GM19397 (cell line): ENCODE results near the gene CNMD.

Experiments
- ATAC-seq: cut with Tn5 transposase; IDR thresholded peaks from one replicate; pipeline ENCODE4 v1.9.1; 2021; ENCODE audit warnings: mild to moderate bottlenecking, moderate library complexity; ENCODE audit not compliant: unreplicated experiment

Gene CNMD

GRCh38 chr13:52739468-52740071, at the start of gene CNMD:
Gene CNMD, minus strand, starts transcription at chr13:52739820. Its CDS starts 119 bp downstream, at chr13:52739701.
- no peak for ATAC-seq

GRCh38 chr13:52788011-52788410, 48.4 kb upstream of the CNMD start:
- ATAC-seq: no peak

- ATAC-seq: no peak
These were observed 47.6 kb upstream of the CNMD start for GRCh38 chr13:52787235-52787634.

- no peak for ATAC-seq
These were observed 47.1 kb upstream of the CNMD start for GRCh38 chr13:52786766-52787165.

- ATAC-seq: no peak
These were observed 46.1 kb upstream of the CNMD start for GRCh38 chr13:52785739-52786138.

GRCh38 chr13:52784591-52785340, 45.1 kb upstream of the CNMD start:
- no peak for ATAC-seq

- no peak for ATAC-seq
These were observed 44.3 kb upstream of the CNMD start for GRCh38 chr13:52783943-52784342.

GRCh38 chr13:52782471-52783448, 43.1 kb upstream of the CNMD start:
- no peak for ATAC-seq

- ATAC-seq: no peak
These were observed 41.0 kb upstream of the CNMD start for GRCh38 chr13:52780611-52781010.

- no peak for ATAC-seq
These were observed 40.5 kb upstream of the CNMD start for GRCh38 chr13:52780092-52780491.

- ATAC-seq: no peak
These were observed 39.5 kb upstream of the CNMD start for GRCh38 chr13:52779103-52779502.

- ATAC-seq: no peak
These were observed 37.1 kb upstream of the CNMD start for GRCh38 chr13:52776726-52777125.

GRCh38 chr13:52775511-52775910, 35.9 kb upstream of the CNMD start:
- ATAC-seq: no peak

GRCh38 chr13:52767949-52768516, 28.4 kb upstream of the CNMD start:
- ATAC-seq: no peak

- ATAC-seq: no peak
These were observed 26.2 kb upstream of the CNMD start for GRCh38 chr13:52765611-52766390.

- no peak for ATAC-seq
These were observed 20.5 kb upstream of the CNMD start for GRCh38 chr13:52760077-52760476.

GRCh38 chr13:52758114-52758513, 18.5 kb upstream of the CNMD start:
- no peak for ATAC-seq

GRCh38 chr13:52751196-52751595, 11.6 kb upstream of the CNMD start:
- no peak for ATAC-seq

GRCh38 chr13:52750713-52751112, 11.1 kb upstream of the CNMD start:
- no peak for ATAC-seq

GRCh38 chr13:52749419-52749818, 9.8 kb upstream of the CNMD start:
- ATAC-seq: no peak
